Posterior cingulate gyrus (tissue), 11 donors: ENCODE data around the gene CTSZ.
A peak's percentile ranks its signal among the peaks of the same experiment; 100 is the strongest.

Source experiments
- DNase-seq, 10 donors: peaks; one replicate each; pipeline versions ENCODE4 v3.0.0 to v3.0.0-alpha.2; 2020 to 2021; ENCODE audit warnings: mixed read lengths in 3 of 10
- intact Hi-C: fragments of 100-400 bp; cut with DNase I; formaldehyde crosslinking; loops from one replicate; pipeline ENCODE4 v1.15.1; 2023

Gene CTSZ

DNA sequence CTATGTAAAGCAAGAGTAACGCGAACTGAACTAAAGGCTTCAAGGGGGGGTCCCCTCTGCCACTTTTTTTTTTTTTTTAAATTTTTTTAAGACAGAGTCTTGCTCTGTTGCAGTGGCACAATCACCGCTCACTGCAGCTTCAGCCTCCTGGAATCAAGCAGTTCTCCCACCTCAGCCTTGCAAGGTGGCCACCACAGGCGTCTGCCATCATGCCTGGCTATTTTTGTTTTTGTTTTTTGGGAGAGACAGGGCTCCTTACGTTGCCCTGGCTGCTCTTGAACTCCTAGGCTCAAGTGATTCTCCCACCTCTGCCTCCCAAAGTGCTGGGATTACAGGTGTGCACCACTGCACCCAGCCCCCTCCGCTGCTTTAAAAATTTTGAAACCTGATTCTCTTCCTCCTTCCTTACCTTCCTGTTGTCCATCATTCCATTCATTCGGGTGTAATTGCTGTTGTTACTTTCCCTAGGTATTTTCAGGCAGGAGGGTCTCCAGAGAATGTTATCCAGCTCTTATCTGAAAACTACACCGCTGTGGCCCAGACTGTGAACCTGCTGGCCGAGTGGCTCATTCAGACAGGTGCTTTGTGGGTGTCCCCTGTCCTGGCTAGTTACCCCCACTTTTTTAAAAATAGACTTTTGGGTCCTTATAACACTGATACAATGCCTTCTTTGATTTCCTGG lies 20.6 kb downstream of the CTSZ start:
- DNase-seq = peak in 1 of 10 donors; percentile 55

DNA sequence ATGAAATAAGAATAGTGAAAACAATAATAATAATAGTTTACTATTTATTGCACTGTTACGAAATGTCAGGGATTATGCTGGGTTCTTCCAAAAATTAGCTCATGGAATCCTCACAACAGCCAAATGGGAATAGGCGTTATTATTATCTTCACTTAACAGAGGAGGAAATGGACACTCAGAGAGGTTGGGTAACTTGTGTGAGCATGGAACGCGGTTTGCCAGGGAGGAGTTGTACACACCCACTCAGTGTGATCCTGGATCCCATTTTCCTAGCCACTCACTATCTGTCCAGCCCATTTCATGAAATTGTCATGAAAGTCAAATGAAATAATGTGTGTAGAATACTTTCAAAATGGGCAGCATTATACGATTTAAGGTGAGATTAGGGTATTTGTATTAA lies 21.4 kb downstream of the CTSZ start:
- intact Hi-C loops = no loop called here
- peak in 1 of 10 donors; percentile 16 for DNase-seq

More for the DNA sequence above, 20.6 kb downstream of the CTSZ start:
- intact Hi-C loops = no loop called here

DNA sequence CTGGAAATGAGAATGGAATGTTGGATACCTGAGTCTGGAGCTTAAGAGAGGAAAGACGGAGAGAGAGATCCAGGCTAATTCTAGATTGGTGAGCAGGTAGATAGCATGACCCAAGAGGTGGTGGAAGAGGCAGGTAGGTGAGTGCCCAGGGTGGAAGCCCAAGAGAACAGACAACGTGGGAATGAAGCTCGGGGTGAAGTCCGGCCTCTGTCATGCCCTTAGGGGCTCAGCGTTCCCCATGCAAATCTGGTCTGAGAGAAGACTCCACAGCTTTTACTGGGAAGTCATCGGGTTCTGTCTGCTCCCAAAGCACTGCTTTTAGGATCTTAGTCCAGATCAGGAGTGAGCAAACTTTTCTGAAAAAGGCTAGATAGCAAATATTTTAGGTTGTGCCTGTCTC lies 22.4 kb downstream of the CTSZ start:
- DNase-seq = no peak
- intact Hi-C loops = loop anchor here (5.0 kb wide), 1 partner anchor 48 kb away; the partner anchor contains the start of gene ATP5F1E

DNA sequence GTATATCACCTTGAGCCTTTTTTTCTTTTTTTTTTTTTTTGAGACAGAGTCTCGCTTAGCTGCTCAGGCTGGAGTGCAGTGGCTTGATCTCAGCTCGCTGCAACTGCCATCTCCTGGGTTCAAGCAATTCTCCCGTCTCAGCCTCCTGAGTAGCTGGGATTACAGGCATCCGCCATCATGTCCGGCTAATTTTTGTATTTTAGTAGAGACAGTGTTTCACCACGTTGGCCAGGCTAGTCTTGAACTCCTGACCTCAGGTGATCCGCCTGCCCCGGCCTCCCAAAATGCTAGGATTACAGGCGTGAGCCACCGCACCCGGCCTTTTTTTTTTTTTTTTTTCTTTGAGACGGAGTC lies 24.0 kb downstream of the CTSZ start:
- intact Hi-C loops = loop anchor here (5.0 kb wide), 1 partner anchor 49 kb away; the partner anchor contains the start of gene ATP5F1E
- DNase-seq = peak in 1 of 10 donors; percentile 58

DNA sequence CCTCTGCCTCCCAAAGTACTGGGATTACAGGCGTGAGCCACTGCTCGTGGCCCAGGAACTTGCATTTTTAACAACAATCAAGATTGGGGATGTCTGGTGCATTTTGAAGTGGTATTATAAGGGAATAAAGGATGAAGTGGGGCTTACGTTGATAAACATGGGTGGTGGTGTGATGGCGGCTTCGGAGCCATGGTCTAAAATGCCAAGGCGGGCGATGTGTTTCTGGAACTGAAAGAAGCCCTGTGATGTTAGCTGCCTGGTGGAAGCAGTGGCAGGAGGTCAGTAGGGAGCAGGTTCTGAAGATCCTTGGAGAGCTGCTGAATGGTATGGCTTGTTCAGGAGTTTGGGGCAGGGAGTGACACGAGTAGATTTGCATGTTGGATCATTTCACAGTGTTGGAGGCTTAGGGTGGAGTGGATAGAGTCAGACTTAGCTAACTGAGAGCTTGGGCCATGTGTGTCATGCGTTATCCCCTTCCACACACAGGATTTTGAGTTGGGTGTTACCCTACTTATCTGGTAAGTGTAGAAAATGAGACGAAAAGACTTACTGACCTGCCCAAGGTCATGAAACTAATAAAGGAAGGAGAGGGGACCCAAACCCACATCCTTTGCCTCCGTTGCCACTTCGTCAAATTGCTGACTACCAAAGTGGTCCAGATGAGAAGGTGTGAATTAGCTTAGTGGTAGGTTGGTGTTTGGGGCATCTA lies 24.5 kb downstream of the CTSZ start:
- intact Hi-C loops = loop anchor here (5.0 kb wide), 1 partner anchor 50 kb away; the partner anchor contains the start of gene ATP5F1E
- peak in 1 of 10 donors; percentile 28 for DNase-seq

DNA sequence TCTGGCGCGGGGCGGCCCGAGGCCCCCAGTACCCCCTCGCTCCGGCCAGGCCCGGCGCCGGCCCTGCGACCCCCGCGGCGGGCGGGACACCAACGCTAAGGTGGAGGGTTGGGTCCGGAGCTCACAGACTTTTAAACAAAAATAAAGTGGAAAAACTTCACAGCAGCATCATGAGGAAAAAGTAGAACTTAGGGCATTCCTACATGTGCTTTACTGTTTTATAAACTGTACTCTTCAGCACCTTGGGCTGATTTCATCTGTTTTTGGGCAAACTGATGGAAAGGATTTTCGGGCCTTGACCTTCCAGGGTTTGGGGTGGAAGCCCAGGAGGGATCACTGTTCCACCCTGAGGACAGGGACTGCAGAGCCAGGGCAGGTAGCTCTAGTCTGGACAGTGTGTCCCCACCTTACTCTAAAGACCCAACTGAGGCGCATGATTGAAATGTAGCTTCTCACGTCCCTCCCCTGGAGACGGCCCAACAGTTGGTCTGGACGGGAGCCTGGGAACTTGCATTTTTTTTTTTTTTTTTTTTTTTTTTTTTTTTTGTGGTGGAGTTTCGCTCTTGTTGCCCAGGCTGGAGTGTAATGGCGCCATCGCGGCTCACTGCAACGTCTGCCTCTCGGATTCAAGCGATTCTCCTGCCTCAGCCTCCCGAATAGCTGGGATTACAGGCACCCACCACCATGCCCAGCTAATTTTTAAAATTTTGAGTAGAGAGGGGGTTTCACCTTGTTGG lies 25.3 kb downstream of the CTSZ start:
- intact Hi-C loops = loop anchor here (2.0 to 5.0 kb wide), 3 partner anchors 51 to 89 kb away; partner anchors contain the start of gene ATP5F1E
- peak in 1 of 10 donors; percentile 39 for DNase-seq

DNA sequence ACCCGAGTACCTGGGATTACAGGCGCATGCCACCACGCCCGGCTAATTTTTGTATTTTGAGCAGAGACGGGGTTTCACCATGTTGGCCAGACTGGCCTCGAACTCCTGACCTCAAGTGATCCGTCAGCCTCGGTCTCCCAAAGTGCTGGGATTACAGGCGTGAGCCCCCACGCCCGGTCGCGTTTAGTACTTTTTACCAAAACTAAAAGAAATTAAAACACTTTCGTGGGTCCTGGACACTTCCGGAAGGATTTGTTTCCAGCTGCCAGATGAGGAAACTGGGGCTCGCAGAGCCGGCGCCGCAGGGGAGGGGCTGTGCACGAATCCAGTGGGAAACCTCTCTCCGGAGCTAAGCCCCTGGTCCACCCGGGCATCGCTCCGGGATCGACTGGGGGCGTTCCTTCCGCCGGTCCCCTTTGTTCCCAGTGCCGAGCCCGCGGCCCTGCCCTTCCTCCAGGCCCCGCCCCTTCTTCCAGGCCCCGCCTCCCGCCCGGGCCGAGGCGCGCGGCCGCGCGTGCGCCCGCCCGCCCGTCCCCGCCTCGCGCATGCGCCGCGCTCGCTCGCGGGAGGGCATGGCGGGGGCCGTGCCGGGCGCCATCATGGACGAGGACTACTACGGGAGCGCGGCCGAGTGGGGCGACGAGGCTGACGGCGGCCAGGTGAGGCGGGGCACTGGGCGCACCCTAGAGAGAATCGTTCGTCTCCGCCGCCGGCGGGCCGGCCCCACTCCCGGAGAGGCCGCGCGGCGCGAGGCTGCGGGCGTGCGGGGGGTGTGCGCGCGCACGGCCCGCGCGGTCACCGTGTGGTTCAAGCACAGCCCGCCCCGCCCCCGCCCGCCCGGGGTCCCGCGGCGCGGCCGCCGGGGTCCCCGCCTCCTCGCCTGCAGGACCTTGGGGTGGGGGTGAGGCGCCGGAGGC lies 26.1 kb downstream of the CTSZ start, which contains the start of gene NELFCD:
Gene NELFCD (plus strand): TSS at position 546 of the 917 bp plus-strand sequence. CDS start 54 bp downstream, at position 600.
- DNase-seq = peak; percentile 70 to 97 (median 78)
- intact Hi-C loops = loop anchor here (2.0 to 5.0 kb wide), 3 partner anchors 51 to 88 kb away; partner anchors contain the start of gene ATP5F1E

DNA sequence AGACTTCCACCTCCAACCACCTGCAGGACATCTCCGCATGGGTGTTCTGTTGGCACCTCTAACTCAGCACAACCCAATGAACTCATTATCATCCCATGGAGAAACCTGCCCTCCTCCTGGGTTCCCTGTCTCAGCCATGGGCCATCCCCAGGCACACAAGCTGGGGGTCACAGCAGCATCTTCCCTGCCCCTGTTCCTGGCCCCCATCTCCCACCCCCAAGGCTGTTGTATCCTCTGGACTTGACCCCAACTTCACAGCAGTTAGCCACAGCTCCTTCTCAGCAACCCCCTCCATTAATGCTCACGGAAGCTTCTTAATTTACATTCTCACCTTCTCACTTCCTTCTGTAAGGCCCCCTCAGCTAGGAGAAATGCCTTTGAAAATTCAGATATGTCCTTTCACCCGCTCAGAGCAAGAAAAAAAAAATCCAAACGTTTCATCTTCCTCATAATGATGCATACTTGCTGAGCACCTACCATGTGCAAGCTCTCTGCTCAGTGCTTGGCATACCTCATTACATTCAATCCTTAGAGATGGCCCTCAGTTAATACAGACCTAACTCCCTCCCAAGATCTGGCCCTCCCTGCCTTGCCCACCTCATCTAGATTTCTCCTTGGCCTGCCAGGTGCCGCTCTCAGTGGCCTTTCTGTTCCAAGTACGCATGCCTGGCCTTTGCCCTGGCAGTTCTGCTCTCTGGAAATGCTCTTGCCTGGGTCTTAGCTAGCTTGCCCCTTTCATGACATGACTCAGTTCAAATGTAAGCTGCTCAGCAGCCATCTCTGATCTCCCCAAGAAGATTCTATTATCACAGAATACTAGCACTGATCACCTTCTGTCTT lies 28.5 kb downstream of the CTSZ start:
- DNase-seq = peak in 1 of 10 donors; percentile 68
- intact Hi-C loops = no loop called here

DNA sequence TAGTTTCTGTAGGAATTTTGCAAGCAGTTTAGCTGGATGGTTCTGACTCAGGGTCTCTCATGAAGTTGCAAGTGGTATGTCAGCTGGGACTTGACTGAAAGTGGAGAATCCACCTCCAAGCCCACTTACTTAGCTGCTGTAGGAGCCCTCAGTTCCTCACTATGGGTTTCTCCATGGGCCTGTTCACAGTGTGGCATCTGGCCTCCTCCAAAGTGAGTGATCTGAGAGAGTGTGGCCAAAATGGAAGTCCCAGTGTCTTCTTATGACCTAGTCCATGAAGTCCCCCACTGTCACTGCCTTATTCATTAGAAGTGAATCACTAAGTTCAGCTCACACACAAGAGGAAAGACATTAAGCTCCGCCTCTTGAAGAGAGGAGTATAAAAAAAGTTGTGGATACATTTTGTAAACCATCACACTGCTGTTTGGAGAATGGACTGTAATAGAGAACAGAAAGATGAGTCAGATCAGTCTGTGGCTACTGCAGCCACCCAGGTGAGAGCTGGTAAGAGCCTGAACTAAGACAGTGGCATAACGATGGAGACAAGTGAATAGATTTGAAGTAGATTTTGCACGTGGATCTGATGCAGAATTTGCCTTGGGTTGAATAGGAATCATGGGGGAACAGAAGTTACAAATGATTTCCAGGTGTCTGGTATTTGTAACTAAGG lies 30.9 kb downstream of the CTSZ start:
- DNase-seq = no peak
- intact Hi-C loops = no loop called here

DNA sequence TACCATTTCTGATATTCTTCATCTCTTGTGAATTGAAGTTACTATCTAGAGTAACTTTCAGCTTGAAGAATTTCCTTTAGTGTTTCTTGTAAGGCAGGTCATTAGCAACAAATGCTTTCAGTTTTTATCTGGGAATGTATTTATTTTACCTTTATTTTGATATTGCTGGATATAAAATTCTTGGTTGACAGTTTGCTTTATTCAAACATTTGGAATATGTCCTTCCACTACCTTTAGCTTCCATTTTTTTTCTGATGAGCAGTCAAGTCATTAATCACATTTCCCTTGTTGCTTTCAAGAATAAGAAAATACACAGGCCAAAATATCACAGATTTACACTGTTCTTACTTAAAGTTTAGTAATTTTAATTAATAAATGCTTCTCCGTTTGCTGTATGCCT lies 31.7 kb downstream of the CTSZ start:
- no peak for DNase-seq
- intact Hi-C loops = no loop called here

DNA sequence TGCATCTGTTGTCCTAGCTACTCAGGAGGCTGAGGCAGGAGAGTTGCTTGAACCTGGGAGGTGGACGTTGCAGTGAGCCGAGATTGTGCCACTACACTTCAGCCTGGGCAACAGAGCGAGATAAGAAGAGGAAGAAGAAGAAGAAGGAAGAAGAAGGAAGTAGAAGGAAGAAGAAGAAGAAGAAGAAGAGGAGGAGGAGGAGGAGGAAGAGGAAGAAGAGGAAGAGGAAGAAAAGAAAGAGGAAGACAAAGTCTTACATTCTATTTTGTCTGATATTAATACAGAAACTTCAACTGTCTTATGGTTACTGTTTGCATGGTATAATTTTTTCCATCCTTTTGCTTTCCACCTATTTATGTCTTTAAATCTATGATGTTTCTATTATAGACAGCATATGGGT lies 33.2 kb downstream of the CTSZ start:
- DNase-seq = no peak
- intact Hi-C loops = no loop called here

DNA sequence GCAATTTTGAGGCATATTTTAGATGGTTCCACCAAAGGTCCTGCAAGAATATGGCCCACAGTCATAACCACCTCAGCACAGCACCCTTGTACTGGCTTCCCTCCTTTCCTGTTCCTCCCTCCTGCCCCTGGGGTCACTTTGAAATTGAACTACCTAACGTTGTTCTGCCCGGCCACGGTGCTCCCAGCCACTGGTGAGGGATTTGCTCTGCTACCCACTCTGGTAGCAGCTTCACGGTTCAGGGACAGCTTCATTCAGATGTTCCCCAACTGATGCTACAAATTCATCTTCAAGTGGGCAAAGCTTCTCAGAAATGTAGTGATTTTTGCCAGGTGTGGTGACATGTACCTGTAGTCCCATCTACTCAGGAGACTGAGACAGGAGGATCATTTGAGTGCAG lies 33.9 kb downstream of the CTSZ start:
- intact Hi-C loops = no loop called here

DNA sequence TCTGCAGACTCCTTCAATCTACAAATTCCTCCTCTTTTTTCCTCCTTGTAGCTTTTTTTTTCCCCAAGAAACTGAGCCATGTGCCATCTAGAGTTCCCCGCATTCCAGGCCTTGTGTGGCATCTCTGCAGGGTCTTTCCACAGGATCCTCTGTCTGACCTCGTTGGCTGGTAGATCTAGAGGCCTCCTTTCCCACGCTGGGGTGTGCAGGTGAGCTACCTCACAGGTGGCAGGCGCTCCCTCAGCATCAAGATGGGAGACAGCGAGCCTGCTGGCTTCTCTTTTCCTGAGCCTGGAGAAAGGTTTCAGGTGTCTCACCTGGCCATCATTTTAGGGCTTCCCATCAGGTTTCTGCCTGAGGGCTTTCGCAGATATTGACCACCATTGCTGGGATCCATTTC lies 35.6 kb downstream of the CTSZ start:
- intact Hi-C loops = no loop called here
- peak in 1 of 10 donors; percentile 27 for DNase-seq

More for the DNA sequence above, 33.9 kb downstream of the CTSZ start:
- peak in 1 of 10 donors; percentile 22 for DNase-seq

DNA sequence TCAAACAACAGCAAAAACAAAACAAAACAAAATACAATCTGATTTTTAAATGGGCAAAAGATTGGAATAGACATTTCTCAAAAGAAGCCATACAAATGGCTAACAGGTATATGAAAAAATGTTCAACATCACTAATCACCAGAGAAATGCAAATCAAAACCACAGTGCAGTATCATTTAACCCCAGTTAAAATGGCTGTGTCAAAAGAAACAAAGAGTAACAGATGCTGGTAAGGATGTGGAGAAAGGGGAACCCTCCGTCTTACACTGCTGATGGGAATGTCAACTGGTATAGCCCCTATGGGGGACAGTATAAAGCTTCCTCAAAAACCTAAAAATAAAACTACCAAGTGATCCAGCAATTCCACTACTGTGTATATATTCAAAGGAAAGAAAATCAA lies 36.9 kb downstream of the CTSZ start:
- DNase-seq = no peak
- intact Hi-C loops = no loop called here

DNA sequence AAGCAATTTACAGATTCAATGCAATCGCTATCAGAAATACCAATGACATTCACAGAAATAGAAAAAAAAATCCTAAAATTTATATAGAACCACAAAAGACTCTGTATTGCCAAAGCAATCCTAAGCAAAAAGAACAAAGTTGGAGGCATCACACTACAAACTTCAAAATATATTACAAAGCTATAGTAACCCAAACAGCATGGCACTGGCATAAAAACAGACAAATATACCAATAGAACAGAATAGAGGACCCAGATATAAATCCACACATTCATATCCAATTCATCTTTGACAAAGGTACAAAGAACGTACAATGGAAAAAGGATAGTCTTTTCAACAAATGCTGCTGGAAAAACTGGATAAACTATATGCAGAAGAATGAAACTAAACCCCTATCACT lies 37.6 kb downstream of the CTSZ start:
- intact Hi-C loops = no loop called here
- no peak for DNase-seq

DNA sequence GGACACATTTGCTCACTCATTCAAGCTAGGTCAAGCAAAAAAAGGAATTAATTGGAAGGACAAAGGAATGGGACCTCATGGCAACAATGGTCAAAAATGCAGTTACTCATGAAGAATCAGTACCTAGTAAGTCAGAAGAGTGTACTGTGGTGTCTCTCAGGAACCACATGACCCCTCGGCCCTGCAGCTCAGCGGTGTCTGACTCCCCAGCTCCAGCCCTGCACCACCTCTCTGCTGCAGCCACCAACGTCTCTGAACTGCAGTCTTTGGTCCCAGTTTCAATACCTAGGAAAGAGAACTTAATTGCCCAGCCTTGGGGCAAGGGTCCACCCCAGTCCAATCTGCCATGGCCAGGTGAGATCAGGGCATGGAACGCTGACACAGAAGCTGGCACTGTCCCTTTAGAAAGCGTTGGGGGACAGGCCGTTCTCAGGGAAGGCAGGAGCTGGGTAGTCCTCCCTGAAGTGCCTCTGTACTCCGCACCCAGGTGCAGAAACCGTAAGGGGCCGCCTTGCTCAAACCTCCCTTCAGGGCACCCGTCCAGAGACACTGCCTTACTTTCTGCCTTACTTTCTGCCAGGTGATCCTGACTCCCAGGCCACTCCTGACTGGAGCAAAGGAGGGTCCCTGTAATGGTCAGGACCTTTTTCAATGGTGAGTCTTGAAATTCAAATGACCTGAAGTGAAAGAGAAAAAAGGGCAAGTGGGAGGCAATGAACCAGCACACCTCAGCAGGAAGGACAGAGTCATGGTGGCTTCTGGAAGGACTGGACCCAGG lies 39.2 kb downstream of the CTSZ start:
- DNase-seq = no peak
- intact Hi-C loops = no loop called here

DNA sequence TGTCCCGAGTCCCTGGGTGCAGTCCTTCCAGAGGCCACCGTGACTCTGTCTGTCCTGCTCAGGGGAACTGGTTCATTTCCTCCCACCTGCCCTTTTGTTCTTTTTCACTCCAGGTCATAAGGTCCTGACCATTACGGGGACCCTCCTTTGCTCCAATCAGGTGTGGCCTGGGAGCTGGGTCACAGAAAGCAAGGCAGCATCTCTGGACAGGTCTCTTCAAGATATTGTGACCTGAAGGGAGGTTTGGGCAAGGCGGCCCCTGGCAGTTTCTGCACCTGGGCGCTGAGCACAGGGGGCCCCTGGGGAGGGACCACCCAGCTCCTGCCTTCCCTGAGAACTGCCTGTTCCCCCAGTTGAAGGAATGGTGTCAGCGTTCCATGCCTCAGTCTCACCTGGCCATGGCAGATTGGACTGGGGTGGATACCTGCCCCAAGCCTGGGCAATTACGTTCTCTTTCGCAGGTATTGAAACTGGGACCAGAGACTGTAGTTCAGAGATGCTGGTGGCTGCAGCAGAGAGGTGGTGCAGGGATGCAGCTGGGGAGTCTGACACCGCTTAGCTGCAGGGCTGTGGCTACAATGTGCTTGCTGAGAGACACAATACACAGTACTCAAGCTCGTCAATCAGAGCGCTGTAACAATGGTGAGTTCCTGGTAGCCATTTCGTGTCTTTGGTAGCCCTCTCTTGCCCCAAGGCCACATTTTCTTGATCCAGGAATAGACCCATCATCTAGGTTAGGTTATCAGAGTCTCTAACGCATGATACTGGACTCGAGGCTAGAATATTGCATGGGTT lies 41.6 kb downstream of the CTSZ start:
- intact Hi-C loops = no loop called here
- no peak for DNase-seq
